Osteoblast (primary cell): ENCODE results near the gene COL6A1. TPM values are rescaled to one million over a fixed set of nuclear protein-coding genes. Genes with fewer than 3 reads are reported as not detected.

ENCODE experiments used
- DNase-seq: peaks from one replicate; pipeline ENCODE4 v3.0.0; 2011; ENCODE audit warnings: low spot score, mixed read lengths; ENCODE audit not compliant: insufficient read length; ENCODE audit errors: missing footprints
- H2AFZ ChIP-seq: 2 replicates; pipeline ENCODE4 v1.6.0; 2011; ENCODE audit warnings: mild to moderate bottlenecking, low read length
- H3K27ac ChIP-seq: 2 replicates; pipeline ENCODE4 v1.5.1; 2011; ENCODE audit warnings: mild to moderate bottlenecking, low read depth, low read length, moderate library complexity
- H3K27me3 ChIP-seq: 2 replicates; pipeline ENCODE4 v1.6.0; 2012; ENCODE audit warnings: mild to moderate bottlenecking, control low read depth, inconsistent platforms, low read length, moderate library complexity; ENCODE audit not compliant: insufficient read depth
- H3K36me3 ChIP-seq: 2 replicates; pipeline ENCODE4 v1.5.1; 2011; ENCODE audit warnings: mild to moderate bottlenecking, low read length, control low read depth, moderate library complexity; ENCODE audit not compliant: insufficient read depth
- H3K4me1 ChIP-seq: 2 replicates; pipeline ENCODE4 v1.5.1; 2011; ENCODE audit warnings: mild to moderate bottlenecking, low read length, control low read depth, moderate library complexity; ENCODE audit not compliant: insufficient read depth
- H3K4me2 ChIP-seq: 2 replicates; pipeline ENCODE4 v1.6.0; 2011; ENCODE audit warnings: mild to moderate bottlenecking, low read length; ENCODE audit not compliant: insufficient read depth
- H3K4me3 ChIP-seq: fragments of 200-600 bp; sonication (generic); 3 replicates; pipeline ENCODE4 v1.5.1; 2012; ENCODE audit warnings: mild to moderate bottlenecking, low read length, inconsistent platforms; ENCODE audit not compliant: insufficient read depth
- H3K79me2 ChIP-seq: 2 replicates; pipeline ENCODE4 v1.6.0; 2012; ENCODE audit warnings: mild to moderate bottlenecking, low read length, control low read depth, inconsistent platforms; ENCODE audit not compliant: insufficient read depth
- H3K9me3 ChIP-seq: 2 replicates; pipeline ENCODE4 v1.5.1; 2011; ENCODE audit warnings: low read depth, low read length, control low read depth
- H4K20me1 ChIP-seq: 2 replicates; pipeline ENCODE4 v1.6.0; 2012; ENCODE audit warnings: mild to moderate bottlenecking, low read length, control low read depth; ENCODE audit not compliant: insufficient read depth
- CTCF ChIP-seq: IDR thresholded peaks from 2 replicates; pipeline ENCODE4 v1.5.1; 2011; ENCODE audit warnings: mild to moderate bottlenecking, low read depth, low read length, moderate library complexity; ENCODE audit errors: extremely low read depth
- total RNA-seq: library from RNA; depleted of rRNA; stranded (reverse); fragments of >200 nt; gene quantifications from 2 replicates; pipeline ENCODE4 v1.2.3, GENCODE V29; 2012

COL6A1 gene
- total RNA-seq, 1 donor: 1,612 TPM

DNA sequence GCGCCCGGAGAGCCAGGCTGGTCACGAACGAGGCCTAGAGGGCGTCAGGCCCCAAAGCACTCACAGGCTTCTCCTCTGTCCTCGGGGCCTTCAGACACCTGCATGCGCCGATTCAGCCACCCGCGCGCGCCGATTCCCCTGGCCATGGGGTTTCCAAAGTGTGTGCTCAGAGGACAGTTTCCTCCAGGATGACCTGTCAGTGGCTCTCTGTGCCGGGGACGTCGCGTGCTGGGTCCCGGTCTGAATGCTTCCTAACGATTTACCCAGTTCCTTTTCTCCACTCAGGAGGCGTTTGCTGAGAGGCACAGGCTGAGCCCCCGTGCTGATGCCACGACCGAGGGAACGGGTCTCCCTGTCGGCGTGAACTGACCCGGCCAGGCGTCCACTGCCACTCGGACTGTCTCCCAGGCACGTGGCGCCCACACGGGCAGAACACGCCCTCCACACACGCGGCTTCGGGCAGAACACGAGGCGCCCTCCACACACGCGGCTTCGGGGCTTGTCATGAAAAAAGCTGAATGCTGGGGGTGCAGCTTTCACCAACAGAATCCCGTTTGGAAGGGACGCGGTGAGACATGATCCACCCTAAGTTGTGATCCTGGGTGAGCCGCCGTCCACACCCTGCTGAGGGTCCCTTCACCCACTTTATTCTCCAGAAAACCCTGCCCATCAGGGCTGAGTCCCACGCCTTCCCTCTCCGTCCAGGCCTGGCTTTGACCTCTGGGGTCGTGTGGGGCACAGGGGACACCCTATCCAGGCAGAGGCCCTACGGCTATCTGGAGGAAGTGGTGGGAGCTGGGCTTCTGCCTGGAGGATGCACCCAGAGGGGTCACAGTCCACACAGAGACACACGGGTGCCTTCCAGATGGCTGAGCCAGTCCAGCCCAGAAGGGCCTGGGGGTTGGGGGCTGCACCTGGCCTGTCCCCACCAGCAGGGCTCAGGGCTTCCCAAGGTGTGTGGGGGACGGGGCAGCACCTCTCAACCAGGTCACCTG lies 56.1 kb downstream of the COL6A1 start:
- Histone ChIP-seq H3K27ac (peak overlapping the region; percentile 99), H2AFZ (no peak overlapping the region), H3K79me2 (no peaks in the 10 kb centered on the region), H3K9me3 (no peaks in the 10 kb centered on the region), H4K20me1 (no peaks in the 10 kb centered on the region), H3K27me3 (no peaks in the 10 kb centered on the region), H3K4me1 (peaks cover 35% of the 10 kb centered on the region), H3K4me3 (no peak overlapping the region), H3K4me2 (no peak overlapping the region), H3K36me3 (no peaks in the 10 kb centered on the region)
- peak; percentile 77 for DNase-seq
- TF ChIP-seq CTCF: no peak

DNA sequence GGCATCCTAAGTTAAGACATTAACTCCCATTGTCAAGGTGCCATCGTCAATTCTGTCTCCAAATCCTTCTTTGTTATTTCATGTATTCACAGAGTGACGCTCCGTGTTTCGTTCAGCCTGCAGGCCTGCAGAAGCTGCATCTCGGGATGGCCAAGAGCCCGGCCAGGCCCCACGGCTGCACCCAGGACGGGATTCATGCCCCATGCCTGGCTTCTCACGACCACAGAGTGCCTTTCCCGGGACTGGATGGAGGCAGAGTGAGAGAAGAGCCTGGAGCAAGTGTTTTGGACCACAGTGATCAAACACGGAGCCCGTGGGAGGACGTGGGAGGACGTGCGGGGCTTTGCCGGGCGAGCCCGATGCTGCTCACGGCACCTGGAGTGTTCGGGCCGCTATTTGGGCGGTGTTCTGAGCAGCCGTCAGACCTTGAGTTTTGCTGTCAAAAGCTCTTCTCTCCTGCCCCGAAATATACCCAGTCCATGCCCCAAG lies 56.8 kb downstream of the COL6A1 start:
- H3K36me3 ChIP-seq: no peaks in the 10 kb centered on the region
- H3K9me3 ChIP-seq: no peaks in the 10 kb centered on the region
- H3K4me1 ChIP-seq: peaks cover 35% of the 10 kb centered on the region
- no peaks in the 10 kb centered on the region for H3K27me3 ChIP-seq
- H3K79me2 ChIP-seq: no peaks in the 10 kb centered on the region
- H2AFZ ChIP-seq: no peak overlapping the region
- H4K20me1 ChIP-seq: no peaks in the 10 kb centered on the region
- TF ChIP-seq CTCF: no peak
- H3K4me2 ChIP-seq: peak overlapping the region; percentile 43
- no peak overlapping the region for H3K4me3 ChIP-seq
- DNase-seq: peak; percentile 69
- peak overlapping the region; percentile 99 for H3K27ac ChIP-seq

- H3K79me2 ChIP-seq: no peaks in the 10 kb centered on the region
- no peak overlapping the region for H3K4me3 ChIP-seq
- peak overlapping the region; percentile 99 for H3K27ac ChIP-seq
- H4K20me1 ChIP-seq: no peaks in the 10 kb centered on the region
- H2AFZ ChIP-seq: no peak overlapping the region
- no peak for TF ChIP-seq CTCF
- no peaks in the 10 kb centered on the region for H3K9me3 ChIP-seq
- H3K27me3 ChIP-seq: no peaks in the 10 kb centered on the region
- no peaks in the 10 kb centered on the region for H3K36me3 ChIP-seq
- peak overlapping the region; percentile 43 for H3K4me2 ChIP-seq
- peak; percentile 99 for DNase-seq
- peaks cover 35% of the 10 kb centered on the region for H3K4me1 ChIP-seq
These were observed 57.4 kb downstream of the COL6A1 start for GRCh38 chr21:46038871-46039397.
